HG03196 (cell line): Measurements from ENCODE around the gene OR10A5.
"Not testable (repeated sequence)": the region's sequence is repeated elsewhere in the genome, so short reads cannot be mapped to it uniquely, and the experiment has no call there.

Experiments
- ATAC-seq: cut with Tn5 transposase; IDR thresholded peaks from one replicate; pipeline ENCODE4 v1.9.1; 2021; ENCODE audit not compliant: unreplicated experiment

The OR10A5 gene

GRCh38 chr11:6875761-6876160 is 30.3 kb downstream of the OR10A5 start:
- no peak for ATAC-seq

- no peak for ATAC-seq
Observed at GRCh38 chr11:6876325-6876724, 30.8 kb downstream of the OR10A5 start, which contains the start of gene OR10A4. TSS of gene OR10A4 (plus strand) at chr11:6876625. CDS start at chr11:6876648, 23 bp downstream.

GRCh38 chr11:6876914-6877313 is 31.4 kb downstream of the OR10A5 start:
- ATAC-seq, result no peak

GRCh38 chr11:6882751-6883150 is 37.3 kb downstream of the OR10A5 start:
- ATAC-seq, result no peak

GRCh38 chr11:6887711-6888110 is 42.2 kb downstream of the OR10A5 start:
- ATAC-seq, result not testable (repeated sequence)

GRCh38 chr11:6888830-6889229 is 43.3 kb downstream of the OR10A5 start:
- ATAC-seq, result no peak

GRCh38 chr11:6889835-6890234 is 44.4 kb downstream of the OR10A5 start:
- ATAC-seq, result no peak

GRCh38 chr11:6892400-6892799 is 46.9 kb downstream of the OR10A5 start, which contains the start of gene OR2D2:
TSS of gene OR2D2 (minus strand) at chr11:6892500. CDS start at chr11:6892500, 0 bp downstream.
- ATAC-seq, result no peak

- ATAC-seq, result no peak
Observed at GRCh38 chr11:6894097-6894496, 48.6 kb downstream of the OR10A5 start.

GRCh38 chr11:6895010-6895409 is 49.5 kb downstream of the OR10A5 start:
- peak; percentile 95 for ATAC-seq
